ENCODE data around the gene ALS2CL.

ALS2CL gene

GRCh38 chr3:46675426-46675825 is 18.1 kb downstream of the ALS2CL start:
- DNase-seq, result no peak

- peak; percentile 2 for DNase-seq
These were observed 19.2 kb downstream of the ALS2CL start for GRCh38 chr3:46674031-46674845.

- peak; percentile 4 for DNase-seq
These were observed 20.1 kb downstream of the ALS2CL start for GRCh38 chr3:46673151-46674030.

- DNase-seq, result peak; percentile 5
These were observed 21.2 kb downstream of the ALS2CL start for GRCh38 chr3:46672349-46672695.

- DNase-seq, result peak; percentile 6
These were observed 21.7 kb downstream of the ALS2CL start for GRCh38 chr3:46671541-46672348.

- DNase-seq, result peak; percentile 2
These were observed 22.5 kb downstream of the ALS2CL start for GRCh38 chr3:46670891-46671427.

- peak; percentile 1 for DNase-seq
These were observed 23.2 kb downstream of the ALS2CL start for GRCh38 chr3:46670000-46670890.

- no peak for DNase-seq
These were observed 24.1 kb downstream of the ALS2CL start for GRCh38 chr3:46669191-46669999.

GRCh38 chr3:46668591-46668990 is 24.9 kb downstream of the ALS2CL start:
- DNase-seq, result no peak

- DNase-seq, result no peak
These were observed 25.4 kb downstream of the ALS2CL start for GRCh38 chr3:46668116-46668515.

- no peak for DNase-seq
These were observed 25.8 kb downstream of the ALS2CL start for GRCh38 chr3:46667657-46668056.

- DNase-seq, result no peak
These were observed 26.3 kb downstream of the ALS2CL start for GRCh38 chr3:46667061-46667621.

GRCh38 chr3:46666453-46666845 is 27.0 kb downstream of the ALS2CL start:
- DNase-seq, result no peak

- DNase-seq, result no peak
These were observed 27.6 kb downstream of the ALS2CL start for GRCh38 chr3:46665763-46666452.

- no peak for DNase-seq
These were observed 28.3 kb downstream of the ALS2CL start for GRCh38 chr3:46664971-46665762.

- DNase-seq, result no peak
These were observed 29.1 kb downstream of the ALS2CL start for GRCh38 chr3:46664188-46664970.

GRCh38 chr3:46663591-46664135 is 29.8 kb downstream of the ALS2CL start:
- no peak for DNase-seq

Measured in activated naive CD4-positive, alpha-beta T cell treated with anti-CD3 and anti-CD28 coated beads, Interleukin-2, amount 50 U/mL, for 16 hours (primary cell).